SK-N-SH treated with all-trans-retinoic acid at 6 μM for 48 hours (cell line): Measurements from ENCODE around the gene GNL1.

ENCODE experiments used
- ATAC-seq: fragments of 200-7000 bp; cut with Tn5 transposase; 3 replicates; pipeline ENCODE4 v1.9.1; 2020; ENCODE audit warnings: mild to moderate bottlenecking, moderate library complexity
- ARNTL ChIP-seq: fragments of 450-650 bp; formaldehyde crosslinking; IDR thresholded peaks from 2 replicates; pipeline ENCODE4 v1.5.0; 2020; ENCODE audit warnings: low read depth, mild to moderate bottlenecking, moderate library complexity, borderline replicate concordance
- BACH2 ChIP-seq: fragments of 250-450 bp; sonication (Bioruptor Pico); IDR thresholded peaks from 2 replicates; pipeline ENCODE4 v1.9.0; 2021; ENCODE audit warnings: mild to moderate bottlenecking, borderline replicate concordance
- CSDC2 ChIP-seq: fragments of 250-450 bp; sonication (Bioruptor Pico); IDR thresholded peaks from 2 replicates; pipeline ENCODE4 v1.5.0; 2020; ENCODE audit warnings: mild to moderate bottlenecking, moderate library complexity
- GLIS3 ChIP-seq: fragments of 250-450 bp; sonication (Bioruptor Pico); IDR thresholded peaks from 2 replicates; pipeline ENCODE4 v1.5.0; 2020; ENCODE audit warnings: mild to moderate bottlenecking, moderate library complexity
- ISL1 ChIP-seq: fragments of 250-450 bp; sonication (Bioruptor Pico); IDR thresholded peaks from 2 replicates; pipeline ENCODE4 v2.1.2; 2022; ENCODE audit warnings: mild to moderate bottlenecking, moderate library complexity
- PPARA ChIP-seq: fragments of 250-450 bp; sonication (Bioruptor Pico); IDR thresholded peaks from 2 replicates; pipeline ENCODE4 v1.5.0; 2020; ENCODE audit warnings: mild to moderate bottlenecking, borderline replicate concordance
- RARB ChIP-seq: fragments of 250-450 bp; sonication (Bioruptor Pico); IDR thresholded peaks from 2 replicates; pipeline ENCODE4 v1.8.0; 2021; ENCODE audit warnings: mild to moderate bottlenecking, moderate library complexity
- SNAI2 ChIP-seq: fragments of 250-450 bp; sonication (Bioruptor Pico); IDR thresholded peaks from 2 replicates; pipeline ENCODE4 v1.5.0; 2020; ENCODE audit warnings: mild to moderate bottlenecking, moderate library complexity
- TCF4 ChIP-seq: fragments of 250-450 bp; sonication (Bioruptor Pico); IDR thresholded peaks from 2 replicates; pipeline ENCODE4 v1.8.0; 2021; ENCODE audit warnings: mild to moderate bottlenecking, moderate library complexity, borderline replicate concordance
- TOX ChIP-seq: fragments of 250-450 bp; sonication (Bioruptor Pico); IDR thresholded peaks from 2 replicates; pipeline ENCODE4 v1.8.0; 2021; ENCODE audit warnings: mild to moderate bottlenecking, moderate library complexity, borderline replicate concordance
- ZC3H10 ChIP-seq: fragments of 250-450 bp; sonication (Bioruptor Pico); IDR thresholded peaks from 2 replicates; pipeline ENCODE4 v1.5.1; 2021; ENCODE audit warnings: mild to moderate bottlenecking, moderate library complexity
- ZFP30 ChIP-seq: fragments of 450-650 bp; formaldehyde crosslinking; IDR thresholded peaks from 2 replicates; pipeline ENCODE4 v1.5.0; 2022; ENCODE audit warnings: mild to moderate bottlenecking, moderate library complexity
- ZNF565 ChIP-seq: fragments of 450-650 bp; formaldehyde crosslinking; conservative IDR thresholded peaks from 2 replicates; pipeline ENCODE4 v1.5.0; 2020; ENCODE audit warnings: low read depth, mild to moderate bottlenecking, moderate library complexity
- ZNF8 ChIP-seq: fragments of 450-650 bp; formaldehyde crosslinking; IDR thresholded peaks from 2 replicates; pipeline ENCODE4 v1.5.0; 2020; ENCODE audit warnings: mild to moderate bottlenecking, moderate library complexity
- TF ChIP-seq, protein P1 (sequence below): fragments of 250-450 bp; sonication (Bioruptor Pico); IDR thresholded peaks from 2 replicates; pipeline ENCODE4 v1.8.0; 2020; ENCODE audit warnings: mild to moderate bottlenecking, moderate library complexity, borderline replicate concordance
- TF ChIP-seq, protein P2 (sequence below): fragments of 250-450 bp; sonication (Bioruptor Pico); IDR thresholded peaks from 2 replicates; pipeline ENCODE4 v1.5.0; 2020; ENCODE audit warnings: mild to moderate bottlenecking, moderate library complexity
- TF ChIP-seq, protein P3 (sequence below): fragments of 250-450 bp; sonication (Bioruptor Pico); IDR thresholded peaks from 2 replicates; pipeline ENCODE4 v1.5.1; 2020; ENCODE audit warnings: low read depth, mild to moderate bottlenecking, moderate library complexity
- TF ChIP-seq, protein P4 (sequence below): fragments of 250-450 bp; sonication (Bioruptor Pico); IDR thresholded peaks from 2 replicates; pipeline ENCODE4 v1.8.0; 2021; ENCODE audit warnings: low read depth, mild to moderate bottlenecking, moderate library complexity, borderline replicate concordance

GNL1 gene

DNA sequence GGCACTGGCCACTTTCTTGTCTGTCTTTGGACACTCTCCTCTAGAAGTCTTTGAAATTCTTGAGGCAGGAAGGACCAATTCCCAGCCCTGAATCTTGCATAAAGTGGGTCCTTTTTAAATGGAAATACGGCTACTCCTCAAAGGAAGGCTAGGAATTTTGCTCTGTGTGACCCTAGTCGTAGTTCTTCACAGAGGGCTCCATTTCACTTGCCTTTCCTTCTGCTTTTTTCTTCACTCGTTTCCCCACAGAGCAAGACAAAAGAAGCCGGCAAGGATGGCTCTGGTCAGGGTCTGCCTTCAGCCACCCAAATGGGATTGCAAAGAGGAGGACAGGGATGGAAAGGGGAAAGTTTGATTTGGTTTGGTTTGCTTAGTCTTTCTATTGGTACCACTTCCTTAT lies 41.2 kb downstream of the GNL1 start (continued):
- TF ChIP-seq, protein P1, sequence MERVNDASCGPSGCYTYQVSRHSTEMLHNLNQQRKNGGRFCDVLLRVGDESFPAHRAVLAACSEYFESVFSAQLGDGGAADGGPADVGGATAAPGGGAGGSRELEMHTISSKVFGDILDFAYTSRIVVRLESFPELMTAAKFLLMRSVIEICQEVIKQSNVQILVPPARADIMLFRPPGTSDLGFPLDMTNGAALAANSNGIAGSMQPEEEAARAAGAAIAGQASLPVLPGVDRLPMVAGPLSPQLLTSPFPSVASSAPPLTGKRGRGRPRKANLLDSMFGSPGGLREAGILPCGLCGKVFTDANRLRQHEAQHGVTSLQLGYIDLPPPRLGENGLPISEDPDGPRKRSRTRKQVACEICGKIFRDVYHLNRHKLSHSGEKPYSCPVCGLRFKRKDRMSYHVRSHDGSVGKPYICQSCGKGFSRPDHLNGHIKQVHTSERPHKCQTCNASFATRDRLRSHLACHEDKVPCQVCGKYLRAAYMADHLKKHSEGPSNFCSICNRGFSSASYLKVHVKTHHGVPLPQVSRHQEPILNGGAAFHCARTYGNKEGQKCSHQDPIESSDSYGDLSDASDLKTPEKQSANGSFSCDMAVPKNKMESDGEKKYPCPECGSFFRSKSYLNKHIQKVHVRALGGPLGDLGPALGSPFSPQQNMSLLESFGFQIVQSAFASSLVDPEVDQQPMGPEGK = no peak
- TF ChIP-seq, protein P2, sequence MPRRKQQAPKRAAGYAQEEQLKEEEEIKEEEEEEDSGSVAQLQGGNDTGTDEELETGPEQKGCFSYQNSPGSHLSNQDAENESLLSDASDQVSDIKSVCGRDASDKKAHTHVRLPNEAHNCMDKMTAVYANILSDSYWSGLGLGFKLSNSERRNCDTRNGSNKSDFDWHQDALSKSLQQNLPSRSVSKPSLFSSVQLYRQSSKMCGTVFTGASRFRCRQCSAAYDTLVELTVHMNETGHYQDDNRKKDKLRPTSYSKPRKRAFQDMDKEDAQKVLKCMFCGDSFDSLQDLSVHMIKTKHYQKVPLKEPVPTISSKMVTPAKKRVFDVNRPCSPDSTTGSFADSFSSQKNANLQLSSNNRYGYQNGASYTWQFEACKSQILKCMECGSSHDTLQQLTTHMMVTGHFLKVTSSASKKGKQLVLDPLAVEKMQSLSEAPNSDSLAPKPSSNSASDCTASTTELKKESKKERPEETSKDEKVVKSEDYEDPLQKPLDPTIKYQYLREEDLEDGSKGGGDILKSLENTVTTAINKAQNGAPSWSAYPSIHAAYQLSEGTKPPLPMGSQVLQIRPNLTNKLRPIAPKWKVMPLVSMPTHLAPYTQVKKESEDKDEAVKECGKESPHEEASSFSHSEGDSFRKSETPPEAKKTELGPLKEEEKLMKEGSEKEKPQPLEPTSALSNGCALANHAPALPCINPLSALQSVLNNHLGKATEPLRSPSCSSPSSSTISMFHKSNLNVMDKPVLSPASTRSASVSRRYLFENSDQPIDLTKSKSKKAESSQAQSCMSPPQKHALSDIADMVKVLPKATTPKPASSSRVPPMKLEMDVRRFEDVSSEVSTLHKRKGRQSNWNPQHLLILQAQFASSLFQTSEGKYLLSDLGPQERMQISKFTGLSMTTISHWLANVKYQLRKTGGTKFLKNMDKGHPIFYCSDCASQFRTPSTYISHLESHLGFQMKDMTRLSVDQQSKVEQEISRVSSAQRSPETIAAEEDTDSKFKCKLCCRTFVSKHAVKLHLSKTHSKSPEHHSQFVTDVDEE (CRISPR knock-in tag) = no peak

DNA sequence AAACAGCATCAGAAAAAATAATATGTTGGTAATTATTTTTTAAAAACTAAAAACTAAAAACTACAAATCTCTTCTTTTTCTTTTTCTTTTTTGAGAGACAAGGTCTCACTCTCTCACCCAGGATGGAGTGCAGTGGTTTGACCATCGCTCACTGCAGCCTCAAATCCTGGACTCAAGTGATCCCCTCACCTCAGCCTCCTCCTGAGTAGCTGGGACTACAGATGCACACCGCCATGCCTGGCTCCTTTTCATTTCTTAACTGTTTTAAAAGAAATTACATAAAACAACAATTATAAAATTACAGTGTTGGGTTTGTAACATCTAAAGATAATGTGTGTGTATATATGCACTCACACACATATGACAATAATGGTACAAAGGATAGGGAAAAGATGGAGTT lies 42.8 kb downstream of the GNL1 start:
- TF ChIP-seq ISL1 (CRISPR knock-in tag) (no peak), ZNF8 (no peak), CSDC2 (CRISPR knock-in tag) (no peak), SNAI2 (no peak), PPARA (CRISPR knock-in tag) (no peak), BACH2 (no peak)
- TF ChIP-seq, protein P3, sequence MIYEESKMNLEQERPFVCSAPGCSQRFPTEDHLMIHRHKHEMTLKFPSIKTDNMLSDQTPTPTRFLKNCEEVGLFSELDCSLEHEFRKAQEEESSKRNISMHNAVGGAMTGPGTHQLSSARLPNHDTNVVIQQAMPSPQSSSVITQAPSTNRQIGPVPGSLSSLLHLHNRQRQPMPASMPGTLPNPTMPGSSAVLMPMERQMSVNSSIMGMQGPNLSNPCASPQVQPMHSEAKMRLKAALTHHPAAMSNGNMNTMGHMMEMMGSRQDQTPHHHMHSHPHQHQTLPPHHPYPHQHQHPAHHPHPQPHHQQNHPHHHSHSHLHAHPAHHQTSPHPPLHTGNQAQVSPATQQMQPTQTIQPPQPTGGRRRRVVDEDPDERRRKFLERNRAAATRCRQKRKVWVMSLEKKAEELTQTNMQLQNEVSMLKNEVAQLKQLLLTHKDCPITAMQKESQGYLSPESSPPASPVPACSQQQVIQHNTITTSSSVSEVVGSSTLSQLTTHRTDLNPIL (CRISPR knock-in tag) = no peak
- no peak for ATAC-seq

DNA sequence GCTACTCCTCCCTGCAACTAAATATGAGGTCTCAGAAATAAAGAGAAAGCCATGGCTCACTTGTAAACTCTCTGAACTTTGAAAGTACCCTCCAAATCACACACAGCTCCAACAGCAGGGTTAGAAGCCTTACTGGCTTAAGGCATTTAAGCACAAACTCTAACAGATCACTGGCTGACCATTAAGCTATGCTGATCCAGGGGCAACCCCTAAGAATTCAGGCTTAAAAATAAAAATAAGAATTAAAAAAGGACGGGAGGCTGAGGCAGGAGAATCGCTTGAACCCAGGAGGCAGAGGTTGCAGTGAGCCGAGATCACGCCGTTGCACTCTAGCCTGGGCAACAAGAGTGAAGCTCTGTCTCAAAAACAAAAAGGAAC lies 45.1 kb downstream of the GNL1 start:
- ATAC-seq = no peak; the same call in 2 of the 3 replicates
- TF ChIP-seq RARB (CRISPR knock-in tag) (no peak), BACH2 (no peak), TCF4 (CRISPR knock-in tag) (no peak), ZC3H10 (CRISPR knock-in tag) (no peak), ZFP30 (CRISPR knock-in tag) (no peak), ARNTL (CRISPR knock-in tag) (no peak), SNAI2 (no peak), ISL1 (CRISPR knock-in tag) (no peak)
- TF ChIP-seq, protein P4, sequence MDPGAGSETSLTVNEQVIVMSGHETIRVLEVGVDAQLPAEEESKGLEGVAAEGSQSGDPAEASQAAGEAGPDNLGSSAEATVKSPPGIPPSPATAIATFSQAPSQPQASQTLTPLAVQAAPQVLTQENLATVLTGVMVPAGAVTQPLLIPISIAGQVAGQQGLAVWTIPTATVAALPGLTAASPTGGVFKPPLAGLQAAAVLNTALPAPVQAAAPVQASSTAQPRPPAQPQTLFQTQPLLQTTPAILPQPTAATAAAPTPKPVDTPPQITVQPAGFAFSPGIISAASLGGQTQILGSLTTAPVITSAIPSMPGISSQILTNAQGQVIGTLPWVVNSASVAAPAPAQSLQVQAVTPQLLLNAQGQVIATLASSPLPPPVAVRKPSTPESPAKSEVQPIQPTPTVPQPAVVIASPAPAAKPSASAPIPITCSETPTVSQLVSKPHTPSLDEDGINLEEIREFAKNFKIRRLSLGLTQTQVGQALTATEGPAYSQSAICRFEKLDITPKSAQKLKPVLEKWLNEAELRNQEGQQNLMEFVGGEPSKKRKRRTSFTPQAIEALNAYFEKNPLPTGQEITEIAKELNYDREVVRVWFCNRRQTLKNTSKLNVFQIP (CRISPR knock-in tag) = no peak
- TF ChIP-seq, protein P3 (CRISPR knock-in tag) = no peak

DNA sequence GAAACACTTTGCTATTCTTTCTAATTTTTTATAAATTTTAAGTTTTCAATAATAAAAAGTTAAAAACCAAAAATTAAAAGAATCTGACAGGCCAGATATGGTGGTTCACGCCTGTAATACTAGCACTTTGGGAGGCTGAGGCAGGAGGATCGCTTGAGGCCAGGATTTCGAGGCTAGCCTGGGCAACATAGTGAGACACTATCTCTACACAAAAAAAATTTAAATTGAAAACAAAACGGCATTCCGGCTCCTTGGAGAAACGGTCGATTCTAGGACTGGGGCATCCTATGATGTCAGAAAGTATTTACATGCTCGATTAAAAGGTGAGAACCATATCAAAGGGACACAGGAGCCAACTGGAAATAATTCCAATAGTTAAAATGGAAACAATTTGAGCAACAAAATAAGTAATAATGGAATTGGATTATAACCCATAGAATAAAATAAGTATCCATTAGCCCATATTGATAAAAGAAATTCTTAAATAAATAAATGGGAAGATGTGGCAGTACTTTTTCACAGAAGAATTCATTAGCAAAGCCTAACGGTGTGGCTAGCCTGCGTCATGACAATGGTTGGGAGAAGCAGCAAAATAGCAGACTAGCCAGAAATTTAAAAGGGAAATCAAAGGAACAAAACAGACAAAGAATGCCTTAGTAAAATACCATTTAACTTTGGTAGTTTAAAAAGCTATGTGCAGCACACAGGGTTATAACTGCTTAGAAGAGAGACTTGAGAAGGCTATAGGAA lies 45.7 kb downstream of the GNL1 start:
- no peak for ATAC-seq
- TF ChIP-seq TOX (no peak), SNAI2 (no peak), BACH2 (no peak), ZNF565 (CRISPR knock-in tag) (no peak), GLIS3 (no peak)
- TF ChIP-seq, protein P3 (CRISPR knock-in tag) = no peak
- TF ChIP-seq, all 23 proteins: peak for 0
